ENCODE data around the gene ADIPOR2. TPM values are rescaled to one million over a fixed set of nuclear protein-coding genes. Genes with fewer than 3 reads are reported as not detected.

The ADIPOR2 gene
- total RNA-seq, 1 experiment from 2014 or later, result 26.5 TPM

DNA sequence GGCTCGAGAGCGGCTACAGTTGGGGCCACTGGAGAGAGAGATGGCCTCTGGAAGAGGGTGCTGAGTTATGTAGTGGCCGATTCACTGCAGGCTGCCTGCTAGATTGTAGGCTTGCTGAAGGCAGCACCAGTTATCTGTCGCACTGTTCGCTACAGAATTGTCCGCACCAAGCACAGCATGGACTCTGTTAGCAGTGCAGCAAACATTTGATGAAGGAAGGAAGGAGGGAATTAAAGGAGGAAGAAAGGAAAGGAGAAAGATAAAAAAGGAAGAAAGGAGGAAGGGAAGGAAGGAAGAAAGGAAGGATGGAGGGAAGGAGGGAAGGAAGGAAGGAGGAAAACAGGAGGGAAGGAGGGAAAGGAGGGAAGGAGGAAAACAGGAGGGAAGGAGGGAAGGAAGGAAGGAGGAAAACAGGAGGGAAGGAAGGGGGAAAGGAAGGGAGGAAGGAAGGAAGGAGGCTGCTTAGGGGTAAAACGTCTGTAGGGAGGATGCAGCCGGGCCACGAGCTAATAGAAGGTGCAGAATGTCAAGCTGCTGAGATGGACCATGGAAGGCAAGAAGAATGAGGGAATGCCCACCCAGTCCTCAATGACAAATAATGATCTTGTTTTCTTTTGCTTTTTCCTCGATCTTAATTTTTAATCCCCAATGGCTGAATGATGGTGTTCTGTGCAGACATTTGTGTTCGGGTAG, 27.3 kb upstream of the ADIPOR2 start:
- Histone ChIP-seq H4K20me1 (ENCODE audit: low read length) (no peaks in the 10 kb centered on the region), H3K36me3 (ENCODE audit: low read depth, low read length) (no peaks in the 10 kb centered on the region), H3K9me2 (replicated peaks; ENCODE audit: low read length) (no peaks in the 10 kb centered on the region), H3K27me3 (ENCODE audit: low read length) (no peaks in the 10 kb centered on the region), H3K9ac (ENCODE audit: low read length) (no peak overlapping the region), H3K4me1 (ENCODE audit: insufficient read depth, low read length) (no peaks in the 10 kb centered on the region), H3K9me3 (ENCODE audit: low read length) (no peaks in the 10 kb centered on the region), H3K79me2 (ENCODE audit: low read length) (no peaks in the 10 kb centered on the region), H2AFZ (ENCODE audit: low read length) (no peak overlapping the region), H3K4me3 (ENCODE audit: low read length) (no peak overlapping the region), H3K4me2 (ENCODE audit: low read length) (no peak overlapping the region), H3F3A (ENCODE audit: low read length, unreplicated experiment) (no peaks in the 10 kb centered on the region), H3K27ac (ENCODE audit: low read length) (no peak overlapping the region)
- POLR2A ChIA-PET (ENCODE audit: unreplicated experiment), result no interaction called here
- no peak for DNase-seq
- intact Hi-C loops (cut with micrococcal nuclease), result no loop called here
- CTCF ChIA-PET, result no interaction called here
- no TSS peak for BruUV-seq (replicated peaks)
- TF ChIP-seq EZH2 (IDR thresholded peaks at IDR 0.05; ENCODE audit: low read length, unreplicated experiment), result no peak
- no peak for ATAC-seq

DNA sequence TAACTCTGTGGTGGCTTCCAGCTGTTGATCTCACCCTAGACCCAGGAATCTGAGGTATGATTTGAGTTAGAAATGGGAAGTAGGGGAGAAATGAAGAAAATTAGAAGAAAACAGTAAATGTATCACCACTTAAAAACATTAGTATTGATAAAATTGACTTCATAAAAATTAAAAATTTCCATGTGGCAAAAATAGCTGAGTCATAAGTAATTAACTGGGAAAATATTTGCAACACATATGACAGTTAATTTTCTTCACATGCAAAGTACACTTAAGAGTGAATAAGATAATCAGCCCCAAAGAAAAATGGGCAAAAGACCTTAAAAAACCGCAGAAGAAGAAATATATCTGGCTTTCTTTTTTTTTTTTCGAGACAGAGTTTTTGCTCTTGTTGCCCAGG, 25.5 kb upstream of the ADIPOR2 start:
- POLR2A ChIA-PET (ENCODE audit: unreplicated experiment), result no interaction called here
- TF ChIP-seq EZH2 (IDR thresholded peaks at IDR 0.05; ENCODE audit: low read length, unreplicated experiment), result no peak
- TF ChIP-seq, protein P1, sequence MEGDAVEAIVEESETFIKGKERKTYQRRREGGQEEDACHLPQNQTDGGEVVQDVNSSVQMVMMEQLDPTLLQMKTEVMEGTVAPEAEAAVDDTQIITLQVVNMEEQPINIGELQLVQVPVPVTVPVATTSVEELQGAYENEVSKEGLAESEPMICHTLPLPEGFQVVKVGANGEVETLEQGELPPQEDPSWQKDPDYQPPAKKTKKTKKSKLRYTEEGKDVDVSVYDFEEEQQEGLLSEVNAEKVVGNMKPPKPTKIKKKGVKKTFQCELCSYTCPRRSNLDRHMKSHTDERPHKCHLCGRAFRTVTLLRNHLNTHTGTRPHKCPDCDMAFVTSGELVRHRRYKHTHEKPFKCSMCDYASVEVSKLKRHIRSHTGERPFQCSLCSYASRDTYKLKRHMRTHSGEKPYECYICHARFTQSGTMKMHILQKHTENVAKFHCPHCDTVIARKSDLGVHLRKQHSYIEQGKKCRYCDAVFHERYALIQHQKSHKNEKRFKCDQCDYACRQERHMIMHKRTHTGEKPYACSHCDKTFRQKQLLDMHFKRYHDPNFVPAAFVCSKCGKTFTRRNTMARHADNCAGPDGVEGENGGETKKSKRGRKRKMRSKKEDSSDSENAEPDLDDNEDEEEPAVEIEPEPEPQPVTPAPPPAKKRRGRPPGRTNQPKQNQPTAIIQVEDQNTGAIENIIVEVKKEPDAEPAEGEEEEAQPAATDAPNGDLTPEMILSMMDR (conservative IDR thresholded peaks at IDR 0.05; ENCODE audit: low read depth, low read length), result no peak
- no peak for TF ChIP-seq EZH2phosphoT487 (IDR thresholded peaks at IDR 0.05; ENCODE audit: borderline replicate concordance, low read length)
- Histone ChIP-seq H3K79me2 (ENCODE audit: low read length) (no peaks in the 10 kb centered on the region), H3K36me3 (ENCODE audit: low read depth, low read length) (no peaks in the 10 kb centered on the region), H3F3A (ENCODE audit: low read length, unreplicated experiment) (no peaks in the 10 kb centered on the region), H3K9ac (ENCODE audit: low read length) (no peak overlapping the region), H4K20me1 (ENCODE audit: low read length) (no peaks in the 10 kb centered on the region), H2AFZ (ENCODE audit: low read length) (no peak overlapping the region), H3K9me3 (ENCODE audit: low read length) (no peaks in the 10 kb centered on the region), H3K4me1 (ENCODE audit: insufficient read depth, low read length) (no peaks in the 10 kb centered on the region), H3K27ac (ENCODE audit: low read length) (no peak overlapping the region), H3K4me2 (ENCODE audit: low read length) (no peak overlapping the region), H3K27me3 (ENCODE audit: low read length) (no peaks in the 10 kb centered on the region), H3K4me3 (ENCODE audit: low read length) (no peak overlapping the region), H3K9me2 (replicated peaks; ENCODE audit: low read length) (no peaks in the 10 kb centered on the region)
- no peak for DNase-seq
- BruUV-seq (replicated peaks), result no TSS peak
- intact Hi-C loops (cut with micrococcal nuclease), result no loop called here
- no peak for ATAC-seq
- CTCF ChIA-PET, result no interaction called here

DNA sequence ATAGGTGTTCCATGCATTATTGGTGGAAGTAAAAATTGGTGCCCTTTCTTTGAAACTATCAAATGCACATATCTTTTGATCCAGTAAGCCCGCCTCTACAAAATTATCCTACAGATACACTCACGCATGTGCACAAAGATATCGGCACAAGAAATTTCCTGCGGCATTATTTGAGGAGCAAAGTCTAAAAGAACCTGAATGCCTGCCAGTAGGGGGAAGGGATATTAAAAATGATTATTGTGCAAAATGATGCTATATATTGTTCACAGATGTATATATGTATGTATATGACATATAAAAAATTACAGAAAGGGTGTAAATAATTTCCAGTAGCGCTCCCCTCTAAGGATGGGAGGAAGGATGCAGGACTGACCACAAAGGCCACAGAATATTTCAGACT, 24.7 kb upstream of the ADIPOR2 start:
- Histone ChIP-seq H3K9me2 (replicated peaks; ENCODE audit: low read length) (no peaks in the 10 kb centered on the region), H2AFZ (ENCODE audit: low read length) (no peak overlapping the region), H3K36me3 (ENCODE audit: low read depth, low read length) (no peaks in the 10 kb centered on the region), H4K20me1 (ENCODE audit: low read length) (no peaks in the 10 kb centered on the region), H3F3A (ENCODE audit: low read length, unreplicated experiment) (no peaks in the 10 kb centered on the region), H3K4me3 (ENCODE audit: low read length) (no peak overlapping the region), H3K27me3 (ENCODE audit: low read length) (no peaks in the 10 kb centered on the region), H3K9ac (ENCODE audit: low read length) (no peak overlapping the region), H3K79me2 (ENCODE audit: low read length) (no peaks in the 10 kb centered on the region), H3K9me3 (ENCODE audit: low read length) (no peaks in the 10 kb centered on the region), H3K4me2 (ENCODE audit: low read length) (no peak overlapping the region), H3K4me1 (ENCODE audit: insufficient read depth, low read length) (no peaks in the 10 kb centered on the region), H3K27ac (ENCODE audit: low read length) (no peak overlapping the region)
- TF ChIP-seq, protein P1 (conservative IDR thresholded peaks at IDR 0.05; ENCODE audit: low read depth, low read length), result no peak
- no peak for TF ChIP-seq EZH2 (IDR thresholded peaks at IDR 0.05; ENCODE audit: low read length, unreplicated experiment)
- no peak for TF ChIP-seq EZH2phosphoT487 (IDR thresholded peaks at IDR 0.05; ENCODE audit: borderline replicate concordance, low read length)
- ATAC-seq (no peak), DNase-seq (no peak)
- ChIA-PET CTCF (no interaction called here), POLR2A (ENCODE audit: unreplicated experiment) (no interaction called here)
- BruUV-seq (replicated peaks), result no TSS peak
- intact Hi-C loops (cut with micrococcal nuclease), result no loop called here

Measured in PC-3 (cell line).